ENCODE data around the gene DERL2.

DNA sequence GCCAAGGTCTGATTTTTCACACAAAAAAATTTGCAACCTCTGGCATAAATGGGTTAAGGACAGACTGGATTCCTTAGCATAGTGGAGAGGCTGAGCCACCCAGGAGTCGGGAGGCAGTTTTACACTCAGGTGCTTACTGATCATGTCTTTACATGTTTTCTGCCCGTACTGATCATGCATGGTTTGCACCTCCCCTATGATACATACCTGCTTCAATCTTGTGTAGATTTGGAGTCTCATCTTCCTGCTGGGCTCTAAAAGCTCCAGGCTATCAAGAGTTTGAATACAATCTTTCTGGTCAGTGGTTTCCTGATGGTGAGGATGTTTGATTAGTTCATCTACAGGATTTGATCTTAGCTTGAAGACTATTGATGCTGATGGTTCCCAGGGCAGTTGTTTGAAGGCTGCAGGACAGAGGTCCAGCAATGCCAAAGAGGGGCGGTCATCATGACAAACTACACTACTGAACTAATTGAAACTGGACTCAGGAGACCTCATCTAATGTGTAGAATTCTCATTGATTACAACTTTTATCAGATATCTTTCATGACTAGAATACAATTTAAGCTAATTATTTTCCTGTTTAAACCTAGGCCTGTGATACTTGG, 53.9 kb downstream of the DERL2 start:
- TF ChIP-seq EZH2 (IDR thresholded peaks at IDR 0.05; ENCODE audit: borderline replicate concordance, low read length) (no peak), CTCF (IDR thresholded peaks at IDR 0.05; ENCODE audit: low read length) (no peak)

All from OCI-LY1 (cell line).